Muscle layer of duodenum (tissue), 2 donors: ENCODE results near the gene AQP3.

Experiments used
- H3K27ac ChIP-seq: one replicate; pipeline ENCODE4 v1.7.0; 2013; ENCODE audit warnings: mild to moderate bottlenecking, low read length
- H3K27me3 ChIP-seq: one replicate; pipeline ENCODE4 v1.7.0; 2013; ENCODE audit warnings: low read depth, mild to moderate bottlenecking, control low read depth, low read length
- H3K36me3 ChIP-seq, 2 donors: one replicate each; pipeline ENCODE4 v1.7.0; 2013; ENCODE audit warnings: low read length in 2 of 2, control low read depth in 1 of 2, mild to moderate bottlenecking in 1 of 2; ENCODE audit not compliant: insufficient read depth in 2 of 2, control insufficient read depth in 1 of 2
- H3K4me1 ChIP-seq, 2 donors: one replicate each; pipeline ENCODE4 v1.7.0; 2013; ENCODE audit warnings: low read length in 2 of 2, mild to moderate bottlenecking in 2 of 2, control low read depth in 1 of 2, moderate library complexity in 1 of 2; ENCODE audit not compliant: insufficient read depth in 2 of 2, control insufficient read depth in 1 of 2
- H3K4me3 ChIP-seq, 2 donors: one replicate each; pipeline ENCODE4 v1.7.0; 2013; ENCODE audit warnings: low read length in 2 of 2, low read depth in 1 of 2, mild to moderate bottlenecking in 1 of 2
- H3K9me3 ChIP-seq, 2 donors: one replicate each; pipeline ENCODE4 v1.7.0; 2013; ENCODE audit warnings: low read length in 2 of 2, control low read depth in 1 of 2, mild to moderate bottlenecking in 1 of 2; ENCODE audit not compliant: control insufficient read depth in 1 of 2
- donor health status: healthy.

AQP3 gene

GRCh38 chr9:33438926-33439680 lies 8.3 kb downstream of the AQP3 start:
- Histone ChIP-seq H3K27me3 (no peaks in the 10 kb centered on the region), H3K27ac (no peak overlapping the region), H3K4me1 (no peaks in the 10 kb centered on the region), H3K36me3 (peaks cover 0 to 5% of the 10 kb centered on the region in 2 donors), H3K9me3 (no peaks in the 10 kb centered on the region), H3K4me3 (no peak overlapping the region)

- Histone ChIP-seq H3K36me3 (no peaks in the 10 kb centered on the region), H3K9me3 (no peaks in the 10 kb centered on the region), H3K27me3 (no peaks in the 10 kb centered on the region), H3K4me1 (no peaks in the 10 kb centered on the region), H3K4me3 (no peak overlapping the region), H3K27ac (no peak overlapping the region)
Measured at GRCh38 chr9:33437898-33438297, 9.5 kb downstream of the AQP3 start.

- no peaks in the 10 kb centered on the region for H3K4me1 ChIP-seq
- no peaks in the 10 kb centered on the region for H3K9me3 ChIP-seq
- no peak overlapping the region for H3K4me3 ChIP-seq
- H3K27ac ChIP-seq = no peak overlapping the region
- H3K36me3 ChIP-seq = no peaks in the 10 kb centered on the region
- H3K27me3 ChIP-seq = no peaks in the 10 kb centered on the region
Measured at GRCh38 chr9:33437205-33437604, 10.2 kb downstream of the AQP3 start.

GRCh38 chr9:33436445-33436844 lies 10.9 kb downstream of the AQP3 start:
- no peak overlapping the region for H3K27ac ChIP-seq
- H3K27me3 ChIP-seq = no peaks in the 10 kb centered on the region
- H3K4me1 ChIP-seq = no peaks in the 10 kb centered on the region
- H3K4me3 ChIP-seq = no peak overlapping the region
- H3K36me3 ChIP-seq = no peaks in the 10 kb centered on the region
- no peaks in the 10 kb centered on the region for H3K9me3 ChIP-seq

GRCh38 chr9:33435821-33436277 lies 11.5 kb downstream of the AQP3 start:
- Histone ChIP-seq H3K9me3 (no peaks in the 10 kb centered on the region), H3K36me3 (no peaks in the 10 kb centered on the region), H3K4me1 (no peaks in the 10 kb centered on the region), H3K27ac (no peak overlapping the region), H3K27me3 (no peaks in the 10 kb centered on the region), H3K4me3 (no peak overlapping the region)

GRCh38 chr9:33434317-33435105 lies 12.9 kb downstream of the AQP3 start:
- Histone ChIP-seq H3K27ac (no peak overlapping the region), H3K4me3 (no peak overlapping the region), H3K9me3 (no peaks in the 10 kb centered on the region), H3K4me1 (no peaks in the 10 kb centered on the region), H3K27me3 (no peaks in the 10 kb centered on the region), H3K36me3 (no peaks in the 10 kb centered on the region)

GRCh38 chr9:33433871-33434270 lies 13.5 kb downstream of the AQP3 start:
- Histone ChIP-seq H3K4me1 (no peaks in the 10 kb centered on the region), H3K27me3 (no peaks in the 10 kb centered on the region), H3K4me3 (no peak overlapping the region), H3K9me3 (no peaks in the 10 kb centered on the region), H3K27ac (no peak overlapping the region), H3K36me3 (no peaks in the 10 kb centered on the region)

- no peaks in the 10 kb centered on the region for H3K4me1 ChIP-seq
- H3K36me3 ChIP-seq = no peaks in the 10 kb centered on the region
- no peaks in the 10 kb centered on the region for H3K27me3 ChIP-seq
- H3K27ac ChIP-seq = no peak overlapping the region
- H3K4me3 ChIP-seq = no peak overlapping the region
- H3K9me3 ChIP-seq = no peaks in the 10 kb centered on the region
Measured at GRCh38 chr9:33431420-33431819, 16.0 kb downstream of the AQP3 start.

GRCh38 chr9:33430942-33431341 lies 16.5 kb downstream of the AQP3 start:
- H3K4me3 ChIP-seq = no peak overlapping the region
- H3K4me1 ChIP-seq = no peaks in the 10 kb centered on the region
- H3K27ac ChIP-seq = no peak overlapping the region
- H3K9me3 ChIP-seq = no peaks in the 10 kb centered on the region
- no peaks in the 10 kb centered on the region for H3K36me3 ChIP-seq
- H3K27me3 ChIP-seq = no peaks in the 10 kb centered on the region

- Histone ChIP-seq H3K4me3 (no peak overlapping the region), H3K27ac (no peak overlapping the region), H3K9me3 (no peaks in the 10 kb centered on the region), H3K27me3 (no peaks in the 10 kb centered on the region), H3K36me3 (no peaks in the 10 kb centered on the region), H3K4me1 (no peaks in the 10 kb centered on the region)
Measured at GRCh38 chr9:33429256-33429985, 18.0 kb downstream of the AQP3 start.

- H3K27ac ChIP-seq = no peak overlapping the region
- H3K36me3 ChIP-seq = no peaks in the 10 kb centered on the region
- no peaks in the 10 kb centered on the region for H3K9me3 ChIP-seq
- no peak overlapping the region for H3K4me3 ChIP-seq
- no peaks in the 10 kb centered on the region for H3K4me1 ChIP-seq
- no peaks in the 10 kb centered on the region for H3K27me3 ChIP-seq
Measured at GRCh38 chr9:33426843-33427293, 20.5 kb downstream of the AQP3 start.
